IMR-90 (cell line): ENCODE data around the gene UBAC1. TPM values are rescaled to one million over a fixed set of nuclear protein-coding genes. Genes with fewer than 3 reads are reported as not detected.

Source experiments
- ATAC-seq: fragments of 200-7000 bp; cut with Tn5 transposase; 2 replicates; pipeline ENCODE4 v1.9.1; 2020; ENCODE audit warnings: low read depth, mild to moderate bottlenecking, moderate library complexity
- BruUV-seq: library from RNA; stranded (reverse); fragments of 400-500 nt; replicated peaks from 2 replicates; lab custom pipeline; 2021; lab: Mats Ljungman, UMichigan
- CTCF ChIA-PET: fragments of 300-600 bp; formaldehyde crosslinking; extraction: SDS; loops from one replicate; lab custom pipeline; 2021; ENCODE audit warnings: antibody characterized with exemption; lab: Yijun Ruan, JAX
- POLR2A ChIA-PET: fragments of 300-600 bp; sonication (Branson Sonifier 250); formaldehyde crosslinking; loops from one replicate; lab custom pipeline; 2022; ENCODE audit warnings: antibody characterized with exemption; ENCODE audit not compliant: unreplicated experiment; lab: Charles Lee
- DNase-seq: peaks from one replicate; pipeline ENCODE4 v3.0.0; 2013
- H2AFZ ChIP-seq: replicated peaks from 2 replicates; pipeline ENCODE3; 2013; ENCODE audit warnings: low read length, mild to moderate bottlenecking; ENCODE audit not compliant: poor library complexity
- H2AK5ac ChIP-seq: 2 replicates; pipeline ENCODE4 v1.6.1; 2013; ENCODE audit warnings: low read depth, low read length, inconsistent platforms
- H2AK9ac ChIP-seq: replicated peaks from 2 replicates; pipeline ENCODE3; 2013; ENCODE audit warnings: mild to moderate bottlenecking, low read depth, low read length, moderate library complexity; ENCODE audit not compliant: poor library complexity
- H2BK120ac ChIP-seq: 2 replicates; pipeline ENCODE4 v1.6.1; 2013; ENCODE audit warnings: low read depth, low read length, inconsistent platforms
- H2BK15ac ChIP-seq: 3 replicates; pipeline ENCODE4 v1.6.1; 2013; ENCODE audit warnings: low read depth, low read length, inconsistent platforms
- H2BK20ac ChIP-seq: 2 replicates; pipeline ENCODE4 v1.6.1; 2013; ENCODE audit warnings: low read depth, mild to moderate bottlenecking, inconsistent platforms, low read length, moderate library complexity
- H2BK5ac ChIP-seq: 2 replicates; pipeline ENCODE4 v1.6.1; 2013; ENCODE audit warnings: mild to moderate bottlenecking, low read depth, low read length, inconsistent platforms; ENCODE audit not compliant: poor library complexity, severe bottlenecking
- H3K14ac ChIP-seq: replicated peaks from 2 replicates; pipeline ENCODE4 v1.6.1; 2013; ENCODE audit warnings: low read depth, low read length, inconsistent platforms
- H3K18ac ChIP-seq: 2 replicates; pipeline ENCODE4 v1.6.1; 2013; ENCODE audit warnings: low read depth, low read length, control low read depth
- H3K23ac ChIP-seq: 2 replicates; pipeline ENCODE4 v1.6.1; 2013; ENCODE audit warnings: low read depth, low read length, inconsistent platforms
- H3K27ac ChIP-seq: 2 replicates; pipeline ENCODE4 v1.5.1; 2013; ENCODE audit warnings: mild to moderate bottlenecking, control low read depth, low read length; ENCODE audit not compliant: insufficient read depth
- H3K27me3 ChIP-seq: 2 replicates; pipeline ENCODE4 v1.6.1; 2013; ENCODE audit warnings: low read length; ENCODE audit not compliant: control insufficient read depth, insufficient read depth
- H3K36me3 ChIP-seq: 2 replicates; pipeline ENCODE4 v1.6.1; 2013; ENCODE audit warnings: low read length, mixed read lengths; ENCODE audit not compliant: control insufficient read depth, insufficient read depth
- H3K4ac ChIP-seq: 2 replicates; pipeline ENCODE4 v1.6.1; 2013; ENCODE audit warnings: low read depth, low read length, inconsistent platforms
- H3K4me1 ChIP-seq: 2 replicates; pipeline ENCODE4 v1.6.1; 2013; ENCODE audit warnings: low read length, mixed read lengths; ENCODE audit not compliant: control insufficient read depth, insufficient read depth
- H3K4me2 ChIP-seq: 2 replicates; pipeline ENCODE4 v1.6.1; 2013; ENCODE audit warnings: low read depth, mild to moderate bottlenecking, control low read depth, low read length, moderate library complexity
- H3K4me3 ChIP-seq: 2 replicates; pipeline ENCODE4 v1.5.1; 2013; ENCODE audit warnings: low read depth, mild to moderate bottlenecking, control low read depth, low read length, moderate library complexity; ENCODE audit not compliant: insufficient read depth
- H3K56ac ChIP-seq: 2 replicates; pipeline ENCODE4 v1.6.1; 2013; ENCODE audit warnings: low read length, inconsistent platforms; ENCODE audit not compliant: insufficient read depth; ENCODE audit errors: extremely low read depth
- H3K79me1 ChIP-seq, 2 experiments: 2 replicates each; pipeline ENCODE4 v1.6.1; 2013; ENCODE audit warnings: low read length in 2 of 2, inconsistent platforms in 1 of 2, low read depth in 1 of 2
- H3K9ac ChIP-seq: 2 replicates; pipeline ENCODE4 v1.6.1; 2013; ENCODE audit warnings: low read depth, low read length, control low read depth
- H3K9me1 ChIP-seq: 2 replicates; pipeline ENCODE4 v1.6.1; 2013; ENCODE audit warnings: low read length, inconsistent platforms; ENCODE audit not compliant: insufficient read depth
- H3K9me3 ChIP-seq: 2 replicates; pipeline ENCODE4 v1.6.1; 2013; ENCODE audit warnings: low read length; ENCODE audit not compliant: control insufficient read depth, insufficient read depth
- H4K20me1 ChIP-seq: 2 replicates; pipeline ENCODE4 v1.6.1; 2013; ENCODE audit warnings: low read length, inconsistent platforms; ENCODE audit not compliant: insufficient read depth
- H4K5ac ChIP-seq: 2 replicates; pipeline ENCODE4 v1.6.1; 2013; ENCODE audit warnings: mild to moderate bottlenecking, low read depth, low read length, control low read depth
- H4K8ac ChIP-seq, 2 experiments: 2 replicates each; pipeline ENCODE4 v1.6.1; 2013; ENCODE audit warnings: low read depth in 2 of 2, low read length in 2 of 2, control low read depth in 1 of 2, inconsistent platforms in 1 of 2
- H4K91ac ChIP-seq: 2 replicates; pipeline ENCODE4 v1.6.1; 2013; ENCODE audit warnings: low read depth, low read length, inconsistent platforms; ENCODE audit not compliant: insufficient read depth
- BHLHE40 ChIP-seq: fragments of 150-350 bp; IDR thresholded peaks from 2 replicates; pipeline ENCODE4 v1.6.1; 2016; ENCODE audit warnings: mild to moderate bottlenecking, low read depth, low read length
- FOS ChIP-seq: fragments of 150-350 bp; IDR thresholded peaks from 2 replicates; pipeline ENCODE4 v1.6.1; 2016; ENCODE audit warnings: low read depth, low read length
- MAZ ChIP-seq: IDR thresholded peaks from 2 replicates; pipeline ENCODE4 v1.6.1; 2012; ENCODE audit warnings: low read depth, mild to moderate bottlenecking, low read length, improper control_type of control experiment, moderate library complexity, borderline replicate concordance
- NFE2L2 ChIP-seq: fragments of 150-350 bp; IDR thresholded peaks from 2 replicates; pipeline ENCODE4 v1.6.1; 2016; ENCODE audit warnings: low read depth, mild to moderate bottlenecking, low read length
- POLR2A ChIP-seq: IDR thresholded peaks from 2 replicates; pipeline ENCODE4 v1.6.1; 2012; ENCODE audit warnings: mild to moderate bottlenecking, low read depth, low read length
- RAD21 ChIP-seq: IDR thresholded peaks from 2 replicates; pipeline ENCODE4 v1.6.1; 2012; ENCODE audit warnings: low read length, improper control_type of control experiment
- RCOR1 ChIP-seq: IDR thresholded peaks from 2 replicates; pipeline ENCODE4 v1.6.1; 2012; ENCODE audit warnings: mild to moderate bottlenecking, low read length, improper control_type of control experiment; ENCODE audit not compliant: insufficient replicate concordance
- RFX5 ChIP-seq: IDR thresholded peaks from 2 replicates; pipeline ENCODE4 v1.8.0; 2012; ENCODE audit warnings: low read depth, mild to moderate bottlenecking, low read length, moderate library complexity
- WGBS, 2 experiments: methylation state at CpG; one replicate each; pipeline versions ENCODE4 v1.1.5 to v1.1.7; 2013; ENCODE audit warnings: missing lambda C conversion rate in 2 of 2; ENCODE audit not compliant: insufficient read length in 1 of 2; ENCODE audit errors: extremely low coverage in 2 of 2; 5-methylcytosine and 5-hydroxymethylcytosine counted together
- dilution Hi-C: fragments of 300-500 bp; cut with HindIII; formaldehyde crosslinking; loops from one replicate; pipeline ENCODE4 v1.14.3; 2018; ENCODE audit warnings: low sequenced_read_pairs; ENCODE audit not compliant: unreplicated experiment
- in situ Hi-C: fragments of 300-500 bp; cut with MboI; formaldehyde crosslinking; loops from 3 replicates; pipeline ENCODE4 v1.14.3; 2019; ENCODE audit warnings: low sequenced_read_pairs, inconsistent platforms, mixed read lengths
- intact Hi-C: fragments of 100-400 bp; cut with micrococcal nuclease; formaldehyde crosslinking; loops from 2 replicates; pipeline ENCODE4 v1.10.0; 2022
- polyA plus RNA-seq, 3 experiments: library from polyadenylated mRNA; depleted of rRNA; stranded (reverse); fragments of >200 nt; gene quantifications; 2 replicates each; pipeline ENCODE4 v1.2.3, GENCODE V29; 2012; ENCODE audit warnings: low replicate concordance in 1 of 3
- total RNA-seq: library from RNA; depleted of rRNA; stranded (reverse); fragments of >200 nt; gene quantifications from 2 replicates; pipeline ENCODE4 v1.2.3, GENCODE V29; 2012
- TF ChIP-seq, protein P1 (sequence below): fragments of 150-350 bp; IDR thresholded peaks from 2 replicates; pipeline ENCODE4 v1.6.1; 2016; ENCODE audit warnings: low read depth, mild to moderate bottlenecking, low read length, moderate library complexity, borderline replicate concordance

UBAC1 gene
- total and polyA plus RNA-seq, 2 of the 4 experiments (the other 2 are of a cell fraction) = 25.3 to 33.9 TPM

DNA sequence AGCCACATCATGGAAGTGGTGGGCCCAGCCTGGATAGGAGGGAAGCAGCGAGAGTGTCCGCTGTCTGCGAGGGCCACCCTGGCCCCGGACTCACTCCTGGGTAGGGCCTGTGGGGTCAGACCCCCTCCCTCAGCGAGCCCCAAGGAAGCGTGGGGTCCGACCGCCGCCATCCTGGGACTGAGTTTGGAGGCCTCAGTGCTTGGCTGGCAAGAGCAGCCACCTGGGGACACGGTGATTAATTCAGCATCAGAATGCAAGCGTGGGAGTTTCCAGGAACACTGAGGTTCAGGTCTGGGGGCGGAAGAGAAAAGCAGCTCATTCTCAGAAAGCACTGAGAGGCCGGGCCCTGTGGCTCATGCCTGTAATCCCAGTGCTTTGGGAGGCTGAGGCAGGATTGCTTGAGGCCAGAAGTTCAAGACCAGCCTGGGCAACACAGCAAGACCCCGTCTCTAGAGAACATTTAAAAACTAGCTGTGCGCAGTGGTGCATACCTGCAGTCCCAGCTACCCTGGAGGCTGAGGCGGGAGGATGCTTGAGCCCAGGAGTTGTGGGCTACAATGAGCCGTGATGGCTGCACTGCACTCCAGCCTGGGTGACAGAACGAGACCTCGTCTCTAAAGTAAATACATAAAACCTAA lies 35.6 kb downstream of the UBAC1 start:
- Histone ChIP-seq H3K27ac (no peak overlapping the region), H4K8ac (no peak overlapping the region), H3K9me3 (no peaks in the 10 kb centered on the region), H3K4me2 (no peak overlapping the region), H3K36me3 (peaks cover 8% of the 10 kb centered on the region; the same call in 1 of the 2 replicates), H2BK120ac (no peak overlapping the region), H2BK15ac (no peak overlapping the region), H2AFZ (no peak overlapping the region), H3K23ac (no peak overlapping the region), H3K56ac (no peak overlapping the region), H3K79me1 (peaks cover 0 to 8% of the 10 kb centered on the region in 2 experiments; a peak in 1 of 4 replicates), H3K4ac (no peak overlapping the region), H3K4me1 (no peaks in the 10 kb centered on the region), H4K20me1 (peaks cover 8% of the 10 kb centered on the region), H2BK20ac (no peak overlapping the region), H3K9me1 (peaks cover 8% of the 10 kb centered on the region; the same call in 1 of the 2 replicates), H3K4me3 (no peak overlapping the region), H3K9ac (no peak overlapping the region), H4K91ac (no peak overlapping the region), H4K5ac (no peak overlapping the region), H2AK9ac (no peak overlapping the region), H2AK5ac (no peak overlapping the region), H3K27me3 (no peaks in the 10 kb centered on the region), H3K14ac (no peak overlapping the region), H2BK5ac (no peak overlapping the region), H3K18ac (no peak overlapping the region)
- intact Hi-C loops (no loop called here), in situ Hi-C loops (loop anchor here (25.0 kb wide), 1 partner anchor 313 kb away; a partner anchor contains a TSS), dilution Hi-C loops (no loop called here)
- ChIA-PET CTCF (no interaction called here), POLR2A (no interaction called here)
- ATAC-seq = no peak
- WGBS, 2 experiments = 97% methylated on average over 11 of the region's 19 CpGs; no CpG with 5 or more reads in 1 of the 2 experiments
- DNase-seq = peak; percentile 35
- TF ChIP-seq RAD21 (no peak), BHLHE40 (no peak), MAZ (no peak), RCOR1 (no peak), FOS (no peak), RFX5 (no peak), POLR2A (no peak), NFE2L2 (no peak)
- TF ChIP-seq, protein P1, sequence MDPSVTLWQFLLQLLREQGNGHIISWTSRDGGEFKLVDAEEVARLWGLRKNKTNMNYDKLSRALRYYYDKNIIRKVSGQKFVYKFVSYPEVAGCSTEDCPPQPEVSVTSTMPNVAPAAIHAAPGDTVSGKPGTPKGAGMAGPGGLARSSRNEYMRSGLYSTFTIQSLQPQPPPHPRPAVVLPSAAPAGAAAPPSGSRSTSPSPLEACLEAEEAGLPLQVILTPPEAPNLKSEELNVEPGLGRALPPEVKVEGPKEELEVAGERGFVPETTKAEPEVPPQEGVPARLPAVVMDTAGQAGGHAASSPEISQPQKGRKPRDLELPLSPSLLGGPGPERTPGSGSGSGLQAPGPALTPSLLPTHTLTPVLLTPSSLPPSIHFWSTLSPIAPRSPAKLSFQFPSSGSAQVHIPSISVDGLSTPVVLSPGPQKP = no peak
- no TSS peak for BruUV-seq
